Heart right ventricle (tissue), 16 donors: ENCODE measurements around the gene RUNX1. TPM values are rescaled to one million over a fixed set of nuclear protein-coding genes. Genes with fewer than 3 reads are reported as not detected.

Experiments used
- ATAC-seq, 8 donors: fragments of 200-7000 bp; cut with Tn5 transposase; one replicate each; pipeline ENCODE4 v1.9.1; 2020; ENCODE audit warnings: mild to moderate bottlenecking in 8 of 8, moderate library complexity in 8 of 8, moderate number of reproducible peaks in 1 of 8
- DNase-seq, 2 donors: peaks; one replicate each; pipeline ENCODE4 v3.0.0-alpha.2; 2020
- H3K27ac ChIP-seq, 10 donors: fragments of 200-600 bp; sonication (generic) in 2 of 10; one replicate each; pipeline versions ENCODE4 v1.5.0 to v1.8.0; 2020 to 2022; ENCODE audit warnings: mild to moderate bottlenecking in 3 of 10
- H3K27me3 ChIP-seq, 7 donors: fragments of 200-600 bp; one replicate each; pipeline ENCODE4 v1.8.0; 2021 to 2022; ENCODE audit warnings: mild to moderate bottlenecking in 2 of 7
- H3K36me3 ChIP-seq, 9 donors: fragments of 200-600 bp; sonication (generic) in 1 of 9; one replicate each; pipeline versions ENCODE4 v1.5.0 to v1.8.0; 2020 to 2022; ENCODE audit warnings: mild to moderate bottlenecking in 2 of 9
- H3K4me1 ChIP-seq, 9 donors: fragments of 200-600 bp; sonication (generic) in 1 of 9; one replicate each; pipeline versions ENCODE4 v1.5.0 to v1.8.0; 2020 to 2022; ENCODE audit warnings: mild to moderate bottlenecking in 4 of 9
- H3K4me3 ChIP-seq, 10 donors: fragments of 200-600 bp; sonication (generic) in 2 of 10; one replicate each; pipeline versions ENCODE4 v1.5.0 to v1.8.0; 2020 to 2022; ENCODE audit warnings: mild to moderate bottlenecking in 7 of 10, moderate library complexity in 2 of 10
- H3K9me3 ChIP-seq, 11 donors: fragments of 200-600 bp in 10 of 11; sonication (generic) in 2 of 11; one replicate each; pipeline versions ENCODE4 v1.5.0 to v1.8.0; 2013 to 2022; ENCODE audit warnings: mild to moderate bottlenecking in 2 of 11, control low read depth in 1 of 11, moderate library complexity in 1 of 11
- CTCF ChIP-seq, 9 donors: fragments of 200-600 bp; sonication (generic) in 2 of 9; IDR thresholded peaks; one replicate each; pipeline versions ENCODE4 v1.5.0 to v1.8.0; 2021 to 2022; ENCODE audit warnings: antibody characterized with exemption in 9 of 9, mild to moderate bottlenecking in 5 of 9, moderate library complexity in 1 of 9
- WGBS, 2 donors: extraction: QIAGEN DNeasy Blood & Tissue Kit; methylation state at CpG; one replicate each; pipeline ENCODE4 v1.1.7; 2013; ENCODE audit warnings: inconsistent platforms in 1 of 2; 5-methylcytosine and 5-hydroxymethylcytosine counted together
- intact Hi-C, 10 donors: fragments of 100-400 bp; cut with DNase I; formaldehyde crosslinking; loops; one replicate each; pipeline versions ENCODE4 v1.11.1 to v1.14.2; 2022
- polyA plus RNA-seq, 2 donors: library from polyadenylated mRNA; stranded (reverse); fragments of 200-250 nt; gene quantifications; one replicate each; pipeline ENCODE4 v1.2.3, GENCODE V29; 2013
- total RNA-seq, 10 donors: library from RNA; stranded (reverse); fragmentation: NEBNext Ultra II Directional in 3 of 10; extraction: Animal tissue kit (Norgen Biotek cat#: 25700) in 3 of 10; gene quantifications; one replicate each; pipeline versions ENCODE4 v1.2.1 to v1.2.4, GENCODE V29; 2021 to 2023
- donor health status: Arrhythmogenic right ventricular cardiomyopathy.
- donor health status: ischemic (EF 13 %, LVEDD 7.1; RV severe dilation, severe dysfunction).
- donor health status: healthy with polysubstance abuse.
- donor health status: DM: no; HTN: yes; CAD: no.
- donor health status: DM: no; HTN: no; CAD: no.
- donor health status: ischemic (EF 25% LVEDD 6.9; RV normal size, moderate dysfunction).
- donor health status: ischemic (EF 25% LVEDD 5.7; RV mildly dilated, moderate dysfunction).
- donor health status: healthy.
- donor health status: DM: yes; HTN: yes; CAD: no.
- donor health status: Ischemic cardiomyopathy.
- donor health status: ischemic (EF 35%, LVEDD 5.7; RV mildly dilated, moderate dysfunction).
- donor health status: nonischemic (EF 11% LVEDD 7.7; RV severe dilation, severe dysfunction).
- donor health status: DM: yes; HTN: yes; CAD: no.
- donor health status: PGD.
- donor health status: ischemic (EF 29% LVEDD 5.4; RV normal size, mild dysfunction).
- donor health status: nonischemic (EF 23%, LVEDD 6.1; RV moderate dilation, normal function).

Gene RUNX1
- total and polyA plus RNA-seq, 12 donors = 0.88 to 29.3 (median 3.5) TPM

- DNase-seq (no peak), ATAC-seq (no peak)
- 78 to 79% methylated on average over 10 of the region's 10 CpGs for WGBS, 2 donors
- Histone ChIP-seq H3K36me3 (no peaks in the 10 kb centered on the region), H3K27me3 (peaks cover 0 to 25% (median under 1%) of the 10 kb centered on the region in 7 donors), H3K27ac (no peak overlapping the region), H3K4me3 (no peak overlapping the region), H3K9me3 (no peaks in the 10 kb centered on the region), H3K4me1 (peaks cover 0 to 59% (median 0%) of the 10 kb centered on the region in 9 donors)
- no peak for TF ChIP-seq CTCF (IDR thresholded peaks at IDR 0.05)
- intact Hi-C loops = no loop called here
Measured at GRCh38 chr21:34991366-34991957, 57.6 kb downstream of the RUNX1 start.

- no peak for ATAC-seq
- 92 to 93% methylated on average over 8 of the region's 8 CpGs for WGBS, 2 donors
- DNase-seq = no peak
- Histone ChIP-seq H3K4me1 (peaks cover 0 to 59% (median 0%) of the 10 kb centered on the region in 9 donors), H3K27ac (no peak overlapping the region), H3K27me3 (peaks cover 0 to 27% (median 6%) of the 10 kb centered on the region in 7 donors), H3K36me3 (no peaks in the 10 kb centered on the region), H3K4me3 (no peak overlapping the region), H3K9me3 (no peaks in the 10 kb centered on the region)
- intact Hi-C loops = no loop called here
- TF ChIP-seq CTCF (IDR thresholded peaks at IDR 0.05) = no peak
Measured at GRCh38 chr21:34990842-34991241, 58.3 kb downstream of the RUNX1 start.

GRCh38 chr21:34989337-34990151, 59.6 kb downstream of the RUNX1 start:
- Histone ChIP-seq H3K4me1 (peaks cover 0 to 59% (median 0%) of the 10 kb centered on the region in 9 donors), H3K4me3 (no peak overlapping the region), H3K27ac (peak overlapping the region in 1 of 10 donors; percentile 26), H3K27me3 (peaks cover 0 to 27% (median 7%) of the 10 kb centered on the region in 7 donors), H3K36me3 (no peaks in the 10 kb centered on the region), H3K9me3 (no peaks in the 10 kb centered on the region)
- ATAC-seq (no peak), DNase-seq (no peak)
- intact Hi-C loops = no loop called here
- 72 to 75% methylated on average over 6 of the region's 6 CpGs for WGBS, 2 donors
- TF ChIP-seq CTCF (IDR thresholded peaks at IDR 0.05) = no peak

- Histone ChIP-seq H3K4me3 (no peak overlapping the region), H3K9me3 (no peaks in the 10 kb centered on the region), H3K36me3 (no peaks in the 10 kb centered on the region), H3K27ac (no peak overlapping the region), H3K4me1 (peaks cover 0 to 61% (median 0%) of the 10 kb centered on the region in 9 donors), H3K27me3 (peaks cover 0 to 27% (median 7%) of the 10 kb centered on the region in 7 donors)
- 85 to 92% methylated on average over 2 of the region's 2 CpGs for WGBS, 2 donors
- no peak for TF ChIP-seq CTCF (IDR thresholded peaks at IDR 0.05)
- no peak for ATAC-seq
- DNase-seq = no peak
- intact Hi-C loops = no loop called here
Measured at GRCh38 chr21:34988625-34989024, 60.5 kb downstream of the RUNX1 start.
